ENCODE measurements around the gene HCST. TPM values are rescaled to one million over a fixed set of nuclear protein-coding genes. Genes with fewer than 3 reads are reported as not detected.

Gene HCST
- total and polyA plus RNA-seq, 2 donors from 2014 or later = 10.6 to 16.7 TPM

DNA sequence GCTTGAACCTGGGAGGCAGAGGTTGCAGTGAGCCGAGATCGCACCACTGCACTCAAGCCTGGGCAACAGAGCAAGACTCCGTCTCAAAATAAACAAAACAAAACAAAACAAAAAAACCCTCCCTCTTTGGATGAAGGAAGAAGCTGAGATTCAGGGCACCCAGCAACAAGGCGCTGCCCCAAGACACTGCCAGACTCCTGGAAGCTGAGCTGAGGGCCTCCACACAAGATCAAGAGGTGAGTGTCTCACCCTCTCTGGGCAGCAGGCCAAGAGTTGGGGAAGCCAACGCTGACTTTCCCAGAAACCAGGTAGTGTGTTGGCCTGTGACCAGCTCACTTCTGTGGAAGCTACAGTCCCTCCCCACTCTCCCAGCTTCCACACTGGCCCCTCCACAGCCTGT lies 9.5 kb downstream of the HCST start:
- H3K9me3 ChIP-seq (ENCODE audit: control insufficient read depth in 2 of 3, insufficient read depth in 1 of 3, low read length in 3 of 3) = no peaks in the 10 kb centered on the region
- FAIRE-seq = no peak
- intact Hi-C loops (cut with DNase I) = no loop called here
- H3K4me1 ChIP-seq (ENCODE audit: control insufficient read depth in 2 of 3, insufficient read depth in 2 of 3, low read depth in 1 of 3, low read length in 3 of 3) = no peaks in the 10 kb centered on the region
- no peaks in the 10 kb centered on the region for H3K36me3 ChIP-seq (ENCODE audit: control insufficient read depth in 2 of 3, insufficient read depth in 3 of 3, low read length in 3 of 3)
- H3K9ac ChIP-seq (ENCODE audit: low read length in 3 of 3) = no peak overlapping the region
- TF ChIP-seq, protein P1, sequence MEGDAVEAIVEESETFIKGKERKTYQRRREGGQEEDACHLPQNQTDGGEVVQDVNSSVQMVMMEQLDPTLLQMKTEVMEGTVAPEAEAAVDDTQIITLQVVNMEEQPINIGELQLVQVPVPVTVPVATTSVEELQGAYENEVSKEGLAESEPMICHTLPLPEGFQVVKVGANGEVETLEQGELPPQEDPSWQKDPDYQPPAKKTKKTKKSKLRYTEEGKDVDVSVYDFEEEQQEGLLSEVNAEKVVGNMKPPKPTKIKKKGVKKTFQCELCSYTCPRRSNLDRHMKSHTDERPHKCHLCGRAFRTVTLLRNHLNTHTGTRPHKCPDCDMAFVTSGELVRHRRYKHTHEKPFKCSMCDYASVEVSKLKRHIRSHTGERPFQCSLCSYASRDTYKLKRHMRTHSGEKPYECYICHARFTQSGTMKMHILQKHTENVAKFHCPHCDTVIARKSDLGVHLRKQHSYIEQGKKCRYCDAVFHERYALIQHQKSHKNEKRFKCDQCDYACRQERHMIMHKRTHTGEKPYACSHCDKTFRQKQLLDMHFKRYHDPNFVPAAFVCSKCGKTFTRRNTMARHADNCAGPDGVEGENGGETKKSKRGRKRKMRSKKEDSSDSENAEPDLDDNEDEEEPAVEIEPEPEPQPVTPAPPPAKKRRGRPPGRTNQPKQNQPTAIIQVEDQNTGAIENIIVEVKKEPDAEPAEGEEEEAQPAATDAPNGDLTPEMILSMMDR (IDR thresholded peaks at IDR 0.05; ENCODE audit: borderline replicate concordance, extremely low read depth, insufficient read depth) = no peak
- H3K27ac ChIP-seq (ENCODE audit: low read depth in 2 of 2, low read length in 2 of 2) = no peak overlapping the region
- no peaks in the 10 kb centered on the region for H3K27me3 ChIP-seq (ENCODE audit: control insufficient read depth, insufficient read depth, low read length)
- peak in 1 of 5 donors; percentile 93 for DNase-seq
- H3K4me3 ChIP-seq (ENCODE audit: low read length in 3 of 3) = no peak overlapping the region

DNA sequence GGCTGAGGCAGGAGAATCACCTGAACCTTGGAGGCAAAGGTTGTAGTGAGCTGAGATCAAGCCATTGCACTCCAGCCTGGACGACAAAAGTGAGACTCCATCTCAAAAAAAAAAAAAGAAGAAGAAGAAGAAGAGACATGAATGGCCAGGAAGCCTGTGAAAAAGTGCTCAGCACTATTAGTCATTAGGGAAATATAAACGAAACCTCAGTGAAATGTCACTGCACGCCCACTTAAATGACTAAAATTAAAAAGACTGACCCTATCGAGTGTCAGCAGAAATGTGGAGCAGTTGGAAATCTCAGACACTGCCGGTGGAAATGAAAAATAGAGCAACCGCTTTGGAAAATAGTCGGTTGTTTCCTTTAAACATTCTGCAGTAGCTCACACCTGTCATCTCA lies 11.3 kb downstream of the HCST start:
- DNase-seq (no peak), FAIRE-seq (no peak)
- Histone ChIP-seq H3K27ac (ENCODE audit: low read depth in 2 of 2, low read length in 2 of 2) (no peak overlapping the region), H3K9me3 (ENCODE audit: control insufficient read depth in 2 of 3, insufficient read depth in 1 of 3, low read length in 3 of 3) (no peaks in the 10 kb centered on the region), H3K4me1 (ENCODE audit: control insufficient read depth in 2 of 3, insufficient read depth in 2 of 3, low read depth in 1 of 3, low read length in 3 of 3) (no peaks in the 10 kb centered on the region), H3K27me3 (ENCODE audit: control insufficient read depth, insufficient read depth, low read length) (no peaks in the 10 kb centered on the region), H3K9ac (ENCODE audit: low read length in 3 of 3) (no peak overlapping the region), H3K36me3 (ENCODE audit: control insufficient read depth in 2 of 3, insufficient read depth in 3 of 3, low read length in 3 of 3) (no peaks in the 10 kb centered on the region), H3K4me3 (ENCODE audit: low read length in 3 of 3) (no peak overlapping the region)
- TF ChIP-seq, protein P1 (IDR thresholded peaks at IDR 0.05; ENCODE audit: borderline replicate concordance, extremely low read depth, insufficient read depth) = no peak
- intact Hi-C loops (cut with DNase I) = no loop called here

GRCh38 chr19:35915443-35915842 lies 13.1 kb downstream of the HCST start:
- no peaks in the 10 kb centered on the region for H3K27me3 ChIP-seq (ENCODE audit: control insufficient read depth, insufficient read depth, low read length)
- no peaks in the 10 kb centered on the region for H3K9me3 ChIP-seq (ENCODE audit: control insufficient read depth in 2 of 3, insufficient read depth in 1 of 3, low read length in 3 of 3)
- H3K9ac ChIP-seq (ENCODE audit: low read length in 3 of 3) = no peak overlapping the region
- TF ChIP-seq, protein P1 (IDR thresholded peaks at IDR 0.05; ENCODE audit: borderline replicate concordance, extremely low read depth, insufficient read depth) = no peak
- H3K36me3 ChIP-seq (ENCODE audit: control insufficient read depth in 2 of 3, insufficient read depth in 3 of 3, low read length in 3 of 3) = no peaks in the 10 kb centered on the region
- no peak for FAIRE-seq
- intact Hi-C loops (cut with DNase I) = no loop called here
- no peaks in the 10 kb centered on the region for H3K4me1 ChIP-seq (ENCODE audit: control insufficient read depth in 2 of 3, insufficient read depth in 2 of 3, low read depth in 1 of 3, low read length in 3 of 3)
- H3K4me3 ChIP-seq (ENCODE audit: low read length in 3 of 3) = no peak overlapping the region
- no peak overlapping the region for H3K27ac ChIP-seq (ENCODE audit: low read depth in 2 of 2, low read length in 2 of 2)
- no peak for DNase-seq

GRCh38 chr19:35919306-35919705 lies 17.0 kb downstream of the HCST start:
- Histone ChIP-seq H3K27me3 (ENCODE audit: control insufficient read depth, insufficient read depth, low read length) (no peaks in the 10 kb centered on the region), H3K4me1 (ENCODE audit: control insufficient read depth in 2 of 3, insufficient read depth in 2 of 3, low read depth in 1 of 3, low read length in 3 of 3) (no peaks in the 10 kb centered on the region), H3K36me3 (ENCODE audit: control insufficient read depth in 2 of 3, insufficient read depth in 3 of 3, low read length in 3 of 3) (no peaks in the 10 kb centered on the region), H3K4me3 (ENCODE audit: low read length in 3 of 3) (no peak overlapping the region), H3K9ac (ENCODE audit: low read length in 3 of 3) (no peak overlapping the region), H3K9me3 (ENCODE audit: control insufficient read depth in 2 of 3, insufficient read depth in 1 of 3, low read length in 3 of 3) (no peaks in the 10 kb centered on the region), H3K27ac (ENCODE audit: low read depth in 2 of 2, low read length in 2 of 2) (no peak overlapping the region)
- TF ChIP-seq, protein P1 (IDR thresholded peaks at IDR 0.05; ENCODE audit: borderline replicate concordance, extremely low read depth, insufficient read depth) = no peak
- DNase-seq (peak in 1 of 5 donors; percentile 8), FAIRE-seq (no peak)
- intact Hi-C loops (cut with DNase I) = no loop called here

Data from kidney (tissue), 14 donors.